ENCODE measurements around the gene GNL2.
"Not testable (repeated sequence)": the region's sequence is repeated elsewhere in the genome, so short reads cannot be mapped to it uniquely, and the experiment has no call there.

GNL2 gene

GRCh38 chr1:37519613-37520012, 76.1 kb downstream of the GNL2 start:
- no peak overlapping the region for H3K4me3 ChIP-seq

GRCh38 chr1:37518929-37519328, 76.8 kb downstream of the GNL2 start:
- H3K27ac ChIP-seq; DNase-seq (ENCODE audit: low spot score); H3K4me3 ChIP-seq: not testable (repeated sequence)

More at GRCh38 chr1:37519613-37520012, 76.1 kb downstream of the GNL2 start:
- H3K27ac ChIP-seq, result no peak overlapping the region
- no peak for DNase-seq (ENCODE audit: low spot score)
- TF ChIP-seq CTCF (IDR thresholded peaks at IDR 0.05), result no peak

- not testable (repeated sequence) for H3K4me3 ChIP-seq; H3K27ac ChIP-seq; DNase-seq (ENCODE audit: low spot score)
Observed at GRCh38 chr1:37518241-37518640, 77.5 kb downstream of the GNL2 start.

GRCh38 chr1:37517569-37517968, 78.2 kb downstream of the GNL2 start:
- no peak overlapping the region for H3K27ac ChIP-seq
- DNase-seq (ENCODE audit: low spot score), result no peak
- no peak overlapping the region for H3K4me3 ChIP-seq
- TF ChIP-seq CTCF (IDR thresholded peaks at IDR 0.05), result no peak
